ENCODE results near the gene LAMA2.

- TF ChIP-seq CTCF (IDR thresholded peaks at IDR 0.05) (no peak), POLR2AphosphoS5 (IDR thresholded peaks at IDR 0.05) (no peak), EP300 (IDR thresholded peaks at IDR 0.05) (no peak), POLR2A (IDR thresholded peaks at IDR 0.05) (no peak)
Measured at GRCh38 chr6:128997880-128998279, 114.9 kb downstream of the LAMA2 start.

Measured in sigmoid colon (tissue), 4 donors.